H1 (cell line): ENCODE measurements around the gene SPEF1. TPM values are rescaled to one million over a fixed set of nuclear protein-coding genes. Genes with fewer than 3 reads are reported as not detected.
A peak's percentile ranks its signal among the peaks of the same experiment; 100 is the strongest.

Experiments used
- CTCF ChIA-PET: fragments of 300-600 bp; sonication (Branson Sonifier 250); formaldehyde crosslinking; loops from one replicate; lab custom pipeline; 2021; ENCODE audit not compliant: partially characterized antibody; lab: Charles Lee
- POLR2A ChIA-PET: fragments of 300-600 bp; sonication (Branson Sonifier 250); formaldehyde crosslinking; loops from one replicate; lab custom pipeline; 2021; ENCODE audit warnings: inconsistent platforms; ENCODE audit not compliant: partially characterized antibody; lab: Charles Lee
- DNase-seq, 2 experiments: peaks; one replicate each; pipeline versions ENCODE4 v3.0.0 to v3.0.0-alpha.2; 2010 to 2022; ENCODE audit warnings: low spot score in 2 of 2, low read depth in 1 of 2, mixed read lengths in 1 of 2
- FAIRE-seq: peaks from 2 replicates; lab custom pipeline; 2011; peaks lifted over from hg19 to GRCh38; lab: Jason Lieb, UNC
- H2AFZ ChIP-seq: 2 replicates; pipeline ENCODE4 v1.8.1; 2012; ENCODE audit warnings: low read length, inconsistent platforms
- H2AK5ac ChIP-seq: 2 replicates; pipeline ENCODE4 v1.6.1; 2013; ENCODE audit warnings: low read depth, low read length
- H2BK120ac ChIP-seq: replicated peaks from 2 replicates; pipeline ENCODE3; 2013; ENCODE audit warnings: low read depth, low read length, inconsistent platforms
- H2BK12ac ChIP-seq: 2 replicates; pipeline ENCODE4 v1.6.1; 2013; ENCODE audit warnings: low read depth, low read length
- H2BK15ac ChIP-seq: 2 replicates; pipeline ENCODE4 v1.6.1; 2013; ENCODE audit warnings: low read length
- H2BK20ac ChIP-seq: 2 replicates; pipeline ENCODE4 v1.6.1; 2013; ENCODE audit warnings: low read length
- H2BK5ac ChIP-seq: 2 replicates; pipeline ENCODE4 v1.6.1; 2013; ENCODE audit warnings: low read depth, low read length
- H3K14ac ChIP-seq: 2 replicates; pipeline ENCODE4 v1.6.1; 2013; ENCODE audit warnings: inconsistent platforms; ENCODE audit not compliant: insufficient read length
- H3K18ac ChIP-seq: 2 replicates; pipeline ENCODE4 v1.6.1; 2013; ENCODE audit warnings: low read length; ENCODE audit errors: extremely low read depth
- H3K23ac ChIP-seq: 2 replicates; pipeline ENCODE4 v1.6.1; 2013; ENCODE audit warnings: inconsistent platforms; ENCODE audit not compliant: insufficient read length
- H3K23me2 ChIP-seq: 2 replicates; pipeline ENCODE4 v1.6.1; 2013; ENCODE audit warnings: low read depth, low read length
- H3K27ac ChIP-seq: 2 replicates; pipeline ENCODE4 v1.6.1; 2011; ENCODE audit warnings: low read depth, low read length, inconsistent platforms
- H3K27me3 ChIP-seq, 4 experiments: replicated peaks in 1 of 4; 1 replicate in 1 of 4; 2 replicates in 3 of 4; pipeline versions ENCODE4 v1.6.1 to v1.8.1; 2011 to 2013; ENCODE audit warnings: low read length in 3 of 4, mild to moderate bottlenecking in 3 of 4, inconsistent platforms in 2 of 4, mixed read lengths in 2 of 4, moderate library complexity in 1 of 4; ENCODE audit not compliant: control insufficient read depth in 3 of 4, insufficient read depth in 3 of 4; ENCODE audit errors: extremely low read depth in 1 of 4
- H3K36me3 ChIP-seq, 4 experiments: 2 replicates each; pipeline versions ENCODE4 v1.6.1 to v1.8.1; 2011 to 2013; ENCODE audit warnings: mild to moderate bottlenecking in 4 of 4, low read length in 3 of 4, moderate library complexity in 2 of 4, control low read depth in 1 of 4, inconsistent platforms in 1 of 4; ENCODE audit not compliant: insufficient read depth in 4 of 4, control insufficient read depth in 2 of 4
- H3K4ac ChIP-seq: replicated peaks from 2 replicates; pipeline ENCODE3; 2013; ENCODE audit warnings: low read length, low read depth, mixed read lengths, inconsistent platforms; ENCODE audit not compliant: insufficient read length
- H3K4me1 ChIP-seq, 4 experiments: replicated peaks in 1 of 4; 1 replicate in 1 of 4; 2 replicates in 3 of 4; pipeline versions ENCODE4 v1.6.1 to v1.8.1; 2011 to 2013; ENCODE audit warnings: low read length in 3 of 4, inconsistent platforms in 2 of 4, mixed read lengths in 1 of 4; ENCODE audit not compliant: insufficient read depth in 4 of 4, control insufficient read depth in 3 of 4
- H3K4me2 ChIP-seq, 2 experiments: 2 replicates each; pipeline versions ENCODE4 v1.6.1 to v1.8.1; 2011 to 2013; ENCODE audit warnings: low read depth in 2 of 2, low read length in 2 of 2, control low read depth in 1 of 2, inconsistent platforms in 1 of 2, mild to moderate bottlenecking in 1 of 2; ENCODE audit not compliant: insufficient read depth in 1 of 2
- H3K4me3 ChIP-seq, 4 experiments: fragments of 200-600, 300-600 bp in 1 of 4; sonication (generic), shearing (Covaris generic), sonication (Bioruptor Twin) in 1 of 4; 2 replicates each; pipeline versions ENCODE4 v1.5.1 to v1.8.1; 2011 to 2016; ENCODE audit warnings: low read length in 4 of 4, low read depth in 3 of 4, control low read depth in 2 of 4, inconsistent platforms in 2 of 4, mild to moderate bottlenecking in 2 of 4, mixed read lengths in 1 of 4, moderate library complexity in 1 of 4; ENCODE audit not compliant: insufficient read depth in 2 of 4; ENCODE audit errors: extremely low read depth in 1 of 4
- H3K56ac ChIP-seq: replicated peaks from 2 replicates; pipeline ENCODE3; 2013; ENCODE audit warnings: low read depth, mild to moderate bottlenecking, mixed read lengths, low read length, inconsistent platforms; ENCODE audit not compliant: insufficient read length
- H3K79me1 ChIP-seq: 2 replicates; pipeline ENCODE4 v1.6.1; 2013; ENCODE audit warnings: low read depth, low read length, control low read depth
- H3K79me2 ChIP-seq, 2 experiments: 2 replicates each; pipeline versions ENCODE4 v1.6.1 to v1.8.1; 2012 to 2013; ENCODE audit warnings: low read length in 2 of 2, mild to moderate bottlenecking in 2 of 2, inconsistent platforms in 1 of 2; ENCODE audit not compliant: insufficient read depth in 2 of 2, control insufficient read depth in 1 of 2
- H3K9ac ChIP-seq, 4 experiments: replicated peaks in 1 of 4; 1 replicate in 1 of 4; 2 replicates in 3 of 4; pipeline versions ENCODE4 v1.6.1 to v1.8.1; 2011 to 2013; ENCODE audit warnings: low read depth in 3 of 4, low read length in 3 of 4, control low read depth in 2 of 4, mild to moderate bottlenecking in 2 of 4, moderate library complexity in 2 of 4, inconsistent platforms in 1 of 4; ENCODE audit errors: extremely low read depth in 1 of 4
- H3K9me3 ChIP-seq, 2 experiments: 2 replicates each; pipeline versions ENCODE4 v1.6.1 to v1.8.1; 2012 to 2013; ENCODE audit warnings: mild to moderate bottlenecking in 2 of 2, moderate library complexity in 2 of 2, control low read depth in 1 of 2, inconsistent platforms in 1 of 2, low read depth in 1 of 2, low read length in 1 of 2, mixed read lengths in 1 of 2; ENCODE audit not compliant: insufficient read depth in 2 of 2
- H4K20me1 ChIP-seq, 2 experiments: replicated peaks in 1 of 2; 2 replicates each; pipeline versions ENCODE3 to v1.8.1; 2011 to 2013; ENCODE audit warnings: inconsistent platforms in 2 of 2, low read length in 2 of 2, mild to moderate bottlenecking in 1 of 2; ENCODE audit not compliant: insufficient read depth in 2 of 2, control insufficient read depth in 1 of 2
- H4K5ac ChIP-seq: 2 replicates; pipeline ENCODE4 v1.6.1; 2013; ENCODE audit warnings: low read length, low read depth, mixed read lengths, inconsistent platforms; ENCODE audit not compliant: insufficient read length
- H4K8ac ChIP-seq: 2 replicates; pipeline ENCODE4 v1.8.0; 2013; ENCODE audit warnings: mild to moderate bottlenecking, moderate library complexity, low read length, inconsistent platforms; ENCODE audit not compliant: insufficient read depth; ENCODE audit errors: extremely low read depth
- H4K91ac ChIP-seq: replicated peaks from 2 replicates; pipeline ENCODE3; 2013; ENCODE audit warnings: low read length, mixed read lengths, inconsistent platforms; ENCODE audit not compliant: insufficient read length
- ASH2L ChIP-seq: fragments of 200-600, 300-600 bp; sonication (generic); IDR thresholded peaks from one replicate; pipeline ENCODE4 v1.7.1; 2017; ENCODE audit warnings: low read length
- CBX5 ChIP-seq: fragments of 300-800, 300-1000 bp; sonication (generic); IDR thresholded peaks from 2 replicates; pipeline ENCODE4 v1.7.1; 2016; ENCODE audit warnings: antibody characterized with exemption, low read length, low read depth
- CEBPB ChIP-seq: IDR thresholded peaks from 2 replicates; pipeline ENCODE4 v1.6.1; 2012; ENCODE audit warnings: low read depth, low read length
- EGR1 ChIP-seq: IDR thresholded peaks from 2 replicates; pipeline ENCODE4 v1.6.1; 2011; ENCODE audit warnings: low read depth, low read length, borderline replicate concordance
- EP300 ChIP-seq, 2 experiments: IDR thresholded peaks; 1 replicate in 1 of 2; 2 replicates in 1 of 2; pipeline ENCODE4 v1.6.1; 2011 to 2012; ENCODE audit warnings: low read depth in 2 of 2, low read length in 2 of 2, mild to moderate bottlenecking in 2 of 2, borderline replicate concordance in 1 of 2, inconsistent platforms in 1 of 2, moderate library complexity in 1 of 2
- HDAC2 ChIP-seq, 2 experiments: fragments of 300-600 bp in 1 of 2; sonication (generic) in 1 of 2; IDR thresholded peaks; 2 replicates each; pipeline ENCODE4 v1.6.1; 2011 to 2012; ENCODE audit warnings: low read depth in 2 of 2, low read length in 2 of 2, mild to moderate bottlenecking in 2 of 2, moderate library complexity in 2 of 2, borderline replicate concordance in 1 of 2, inconsistent platforms in 1 of 2
- JUN ChIP-seq: IDR thresholded peaks from 2 replicates; pipeline ENCODE4 v1.6.1; 2011; ENCODE audit warnings: low read depth, mild to moderate bottlenecking, improper control_type of control experiment, low read length
- RAD21 ChIP-seq, 2 experiments: IDR thresholded peaks in 1 of 2; conservative IDR thresholded peaks in 1 of 2; 2 replicates each; pipeline ENCODE4 v1.6.1; 2011; ENCODE audit warnings: low read depth in 2 of 2, low read length in 2 of 2, improper control_type of control experiment in 1 of 2, inconsistent platforms in 1 of 2, mild to moderate bottlenecking in 1 of 2, moderate library complexity in 1 of 2
- SP1 ChIP-seq: IDR thresholded peaks from 2 replicates; pipeline ENCODE4 v1.6.1; 2011; ENCODE audit warnings: low read depth, low read length
- SRF ChIP-seq: IDR thresholded peaks from 2 replicates; pipeline ENCODE4 v1.6.1; 2011; ENCODE audit warnings: mild to moderate bottlenecking, low read depth, low read length, moderate library complexity
- YY1 ChIP-seq: IDR thresholded peaks from 2 replicates; pipeline ENCODE4 v1.6.1; 2011; ENCODE audit warnings: low read depth, mild to moderate bottlenecking, low read length
- WGBS, 2 experiments: shearing (Covaris generic) in 1 of 2; methylation state at CpG; one replicate each; pipeline versions ENCODE4 v1.1.6 to v1.1.7; 2013 to 2015; ENCODE audit warnings: low lambda C conversion rate in 2 of 2, mixed read lengths in 2 of 2, inconsistent platforms in 1 of 2, low coverage in 1 of 2, missing lambda C conversion rate in 1 of 2; ENCODE audit not compliant: insufficient replicate concordance in 2 of 2, insufficient coverage in 1 of 2, insufficient read length in 1 of 2; ENCODE audit errors: extremely low coverage in 1 of 2, missing lambda C conversion rate in 1 of 2; 5-methylcytosine and 5-hydroxymethylcytosine counted together
- polyA plus RNA-seq, 7 experiments: library from polyadenylated mRNA; depleted of rRNA in 3 of 7; stranded (reverse) in 5 of 7; unstranded in 2 of 7; fragments of >200 nt in 5 of 7; fragments of 200-250 nt in 2 of 7; gene quantifications; 1 replicate in 5 of 7; 2 replicates in 1 of 7; 4 replicates in 1 of 7; pipeline versions ENCODE4 v1.2.1 to v1.2.3, GENCODE V29; 2011 to 2013; ENCODE audit warnings: missing spikeins in 2 of 7, mixed read lengths in 2 of 7
- total RNA-seq: library from RNA; stranded (reverse); fragmentation: NEBNext Ultra II Directional; extraction: Animal tissue kit (Norgen Biotek cat#: 25700); gene quantifications from 2 replicates; pipeline ENCODE4 v1.2.1, GENCODE V29; 2021

Gene SPEF1
- total and polyA plus RNA-seq, 2 of the 8 experiments (the other 6 are each of a cell fraction or from before 2014, with no cell fraction given) = 0.51 to 0.71 TPM

- H3K36me3 ChIP-seq = no peaks in the 10 kb centered on the region
- H3K4me2 ChIP-seq = no peak overlapping the region
- H3K9ac ChIP-seq = no peak overlapping the region; a peak in 1 of 7 replicates
- no peak overlapping the region for H3K4me3 ChIP-seq
- 90% methylated on average over 12 of the region's 12 CpGs; no CpG with 5 or more reads in 1 of the 2 experiments for WGBS, 2 experiments
- no peak overlapping the region for H2AFZ ChIP-seq
- H4K20me1 ChIP-seq = peaks cover 0 to 2% of the 10 kb centered on the region in 2 experiments
- no peak overlapping the region for H3K56ac ChIP-seq
- H4K8ac ChIP-seq = no peak overlapping the region; the same call in 1 of the 2 replicates
- CTCF ChIA-PET = interaction anchor here (1.0 to 17.6 kb wide), 10 partner anchors 11 to 57 kb away, joined by 3 to 221 read pairs (median 6); partner anchors contain the start of gene SIGLEC1
- 0 out of 2 replicates have a peak overlapping the region, but pooled peaks have one; percentile 48 for H2BK20ac ChIP-seq
- no peak overlapping the region for H3K4ac ChIP-seq
- H3K4me1 ChIP-seq = peaks cover 0 to 19% (median 15%) of the 10 kb centered on the region in 4 experiments; a peak in 5 of 7 replicates
- no peak overlapping the region for H3K23ac ChIP-seq
- H3K27ac ChIP-seq = no peak overlapping the region
- no peaks in the 10 kb centered on the region for H3K79me1 ChIP-seq
- H3K27me3 ChIP-seq = peaks cover 1 to 26% (median 22%) of the 10 kb centered on the region in 4 experiments; a peak in 6 of 7 replicates
- H2BK15ac ChIP-seq = peak overlapping the region; percentile 77
- no peaks in the 10 kb centered on the region for H3K79me2 ChIP-seq
- FAIRE-seq = no peak
- POLR2A ChIA-PET = interaction anchor here (1.0 to 3.0 kb wide), 9 partner anchors 11 to 53 kb away, joined by 3 to 13 read pairs (median 5); no protein-coding TSS in a partner anchor
- no peaks in the 10 kb centered on the region for H3K9me3 ChIP-seq
- peak overlapping the region; percentile 18; the same call in 1 of the 2 replicates for H2BK12ac ChIP-seq
- no peak overlapping the region for H2BK5ac ChIP-seq
- no peak overlapping the region for H4K5ac ChIP-seq
- H3K23me2 ChIP-seq = 0 out of 2 replicates have a peak, but pooled peaks cover 3% of the 10 kb centered on the region
- H3K18ac ChIP-seq = no peak overlapping the region
- H4K91ac ChIP-seq = peak overlapping the region; percentile 4
- H3K14ac ChIP-seq = no peak overlapping the region
- no peak for DNase-seq
- H2AK5ac ChIP-seq = no peak overlapping the region
- no peak overlapping the region for H2BK120ac ChIP-seq
- no peak for TF ChIP-seq CEBPB
- TF ChIP-seq EGR1 = no peak
- TF ChIP-seq YY1 = no peak
- no peak for TF ChIP-seq SRF
- no peak for TF ChIP-seq SP1
- no peak for TF ChIP-seq HDAC2 (IDR thresholded peaks at IDR 0.05; ENCODE audit: borderline replicate concordance in 1 of 2, low read depth in 2 of 2, low read length in 2 of 2)
- no peak for TF ChIP-seq ASH2L
- no peak for TF ChIP-seq JUN
- no peak for TF ChIP-seq RAD21 (IDR thresholded peaks at IDR 0.05 in 1 of 2, conservative IDR thresholded peaks at IDR 0.05 in 1 of 2; ENCODE audit: low read depth in 2 of 2, low read length in 2 of 2)
- TF ChIP-seq CBX5 = no peak
- TF ChIP-seq EP300 (IDR thresholded peaks at IDR 0.05; ENCODE audit: borderline replicate concordance in 1 of 2, low read depth in 2 of 2, low read length in 2 of 2) = no peak
These were observed 50.2 kb downstream of the SPEF1 start for GRCh38 chr20:3730803-3731672.
